ENCODE measurements around the gene CXCL13.
"Not testable (repeated sequence)": the region's sequence is repeated elsewhere in the genome, so short reads cannot be mapped to it uniquely, and the experiment has no call there.

Gene CXCL13

GRCh38 chr4:77605210-77605902, at the start of gene CXCL13:
Gene CXCL13, plus strand, starts transcription at chr4:77605820. Its CDS starts 46 bp downstream, at chr4:77605866.
- DNase-seq = no peak

GRCh38 chr4:77560170-77560569, 45.5 kb upstream of the CXCL13 start:
- DNase-seq = no peak

GRCh38 chr4:77561720-77562119, 43.9 kb upstream of the CXCL13 start:
- DNase-seq = not testable (repeated sequence)

- no peak for DNase-seq
These were observed 41.4 kb upstream of the CXCL13 start for GRCh38 chr4:77564231-77564630.

- no peak for DNase-seq
These were observed 39.5 kb upstream of the CXCL13 start for GRCh38 chr4:77566148-77566547.

GRCh38 chr4:77567549-77567948, 38.1 kb upstream of the CXCL13 start:
- no peak for DNase-seq

GRCh38 chr4:77570508-77571214, 35.0 kb upstream of the CXCL13 start:
- not testable (repeated sequence) for DNase-seq

GRCh38 chr4:77576351-77576750, 29.3 kb upstream of the CXCL13 start:
- no peak for DNase-seq

- no peak for DNase-seq
These were observed 27.5 kb upstream of the CXCL13 start for GRCh38 chr4:77578145-77578544.

GRCh38 chr4:77579406-77580076, 26.1 kb upstream of the CXCL13 start:
- DNase-seq = no peak

- no peak for DNase-seq
These were observed 23.9 kb upstream of the CXCL13 start for GRCh38 chr4:77581724-77582123.

- no peak for DNase-seq
These were observed 23.5 kb upstream of the CXCL13 start for GRCh38 chr4:77582156-77582555.

GRCh38 chr4:77582711-77583110, 22.9 kb upstream of the CXCL13 start:
- DNase-seq = no peak

GRCh38 chr4:77586951-77587383, 18.7 kb upstream of the CXCL13 start:
- peak; percentile 16 for DNase-seq

GRCh38 chr4:77590482-77590881, 15.1 kb upstream of the CXCL13 start:
- DNase-seq = no peak

- DNase-seq = no peak
These were observed 14.1 kb upstream of the CXCL13 start for GRCh38 chr4:77591532-77591931.

- no peak for DNase-seq
These were observed 12.5 kb upstream of the CXCL13 start for GRCh38 chr4:77593101-77593500.

GRCh38 chr4:77593993-77594392, 11.6 kb upstream of the CXCL13 start:
- DNase-seq = no peak

- DNase-seq = no peak
These were observed 10.2 kb upstream of the CXCL13 start for GRCh38 chr4:77595364-77595973.

GRCh38 chr4:77599378-77599777, 6.2 kb upstream of the CXCL13 start:
- DNase-seq = no peak

- no peak for DNase-seq
These were observed 4.8 kb upstream of the CXCL13 start for GRCh38 chr4:77600521-77601451.

GRCh38 chr4:77601614-77602187, 3.9 kb upstream of the CXCL13 start:
- no peak for DNase-seq

Data from SIG-M5 (cell line).